NCI-H128 (cell line): ENCODE data around the gene CALY.

ENCODE experiments used
- DNase-seq: peaks from one replicate; lab custom pipeline; 2025; ENCODE audit not compliant: unreplicated experiment; lab: John Stamatoyannopoulos, UW

Gene CALY

GRCh38 chr10:133274751-133275683 lies 61.7 kb downstream of the CALY start:
- DNase-seq, result no peak
